NB4 (cell line): ENCODE results near the gene STXBP4.

Source experiments
- DNase-seq: peaks from one replicate; pipeline ENCODE4 v3.0.0; 2010; ENCODE audit warnings: low read depth
- H3K4me3 ChIP-seq: one replicate; pipeline ENCODE4 v1.5.1; 2011; ENCODE audit warnings: mild to moderate bottlenecking, low read depth, low read length, moderate library complexity
- CTCF ChIP-seq: IDR thresholded peaks from one replicate; pipeline ENCODE4 v1.5.1; 2012; ENCODE audit warnings: low read depth, low read length
- MAX ChIP-seq: IDR thresholded peaks from 2 replicates; pipeline ENCODE4 v1.6.1; 2011; ENCODE audit warnings: low read depth, low read length
- MYC ChIP-seq: IDR thresholded peaks from 2 replicates; pipeline ENCODE4 v1.6.1; 2011; ENCODE audit warnings: low read depth, low read length
- POLR2A ChIP-seq: IDR thresholded peaks from 2 replicates; pipeline ENCODE4 v1.6.1; 2011; ENCODE audit warnings: mild to moderate bottlenecking; ENCODE audit not compliant: insufficient read length; ENCODE audit errors: extremely low read depth

Gene STXBP4

GRCh38 chr17:55124730-55125360 lies 156.3 kb downstream of the STXBP4 start:
- no peak overlapping the region for H3K4me3 ChIP-seq
- TF ChIP-seq POLR2A (no peak), CTCF (no peak), MAX (no peak), MYC (no peak)
- DNase-seq, result no peak

GRCh38 chr17:55133583-55133982 lies 165.0 kb downstream of the STXBP4 start:
- DNase-seq, result no peak
- no peak overlapping the region for H3K4me3 ChIP-seq
- TF ChIP-seq MYC, result no peak
- no peak for TF ChIP-seq CTCF
- no peak for TF ChIP-seq POLR2A
- no peak for TF ChIP-seq MAX

- H3K4me3 ChIP-seq, result no peak overlapping the region
- no peak for DNase-seq
- TF ChIP-seq CTCF (no peak), MAX (no peak), POLR2A (no peak), MYC (no peak)
Measured at GRCh38 chr17:55134486-55135157, 166.1 kb downstream of the STXBP4 start.

GRCh38 chr17:55140809-55141208 lies 172.2 kb downstream of the STXBP4 start:
- DNase-seq, result no peak
- no peak overlapping the region for H3K4me3 ChIP-seq
- TF ChIP-seq POLR2A, result no peak
- TF ChIP-seq MYC, result no peak
- no peak for TF ChIP-seq CTCF
- no peak for TF ChIP-seq MAX

GRCh38 chr17:55144518-55144917 lies 176.0 kb downstream of the STXBP4 start:
- H3K4me3 ChIP-seq, result no peak overlapping the region
- TF ChIP-seq MYC (no peak), POLR2A (no peak)
- DNase-seq, result no peak

GRCh38 chr17:55149485-55149884 lies 180.9 kb downstream of the STXBP4 start:
- DNase-seq, result no peak
- H3K4me3 ChIP-seq, result no peak overlapping the region
- TF ChIP-seq POLR2A (no peak), MYC (no peak), CTCF (no peak), MAX (no peak)
